Measurements from ENCODE around the gene QKI. TPM values are rescaled to one million over a fixed set of nuclear protein-coding genes. Genes with fewer than 3 reads are reported as not detected.
A peak's percentile ranks its signal among the peaks of the same experiment; 100 is the strongest.

Gene QKI
- total RNA-seq, 1 donor: 212 TPM

DNA sequence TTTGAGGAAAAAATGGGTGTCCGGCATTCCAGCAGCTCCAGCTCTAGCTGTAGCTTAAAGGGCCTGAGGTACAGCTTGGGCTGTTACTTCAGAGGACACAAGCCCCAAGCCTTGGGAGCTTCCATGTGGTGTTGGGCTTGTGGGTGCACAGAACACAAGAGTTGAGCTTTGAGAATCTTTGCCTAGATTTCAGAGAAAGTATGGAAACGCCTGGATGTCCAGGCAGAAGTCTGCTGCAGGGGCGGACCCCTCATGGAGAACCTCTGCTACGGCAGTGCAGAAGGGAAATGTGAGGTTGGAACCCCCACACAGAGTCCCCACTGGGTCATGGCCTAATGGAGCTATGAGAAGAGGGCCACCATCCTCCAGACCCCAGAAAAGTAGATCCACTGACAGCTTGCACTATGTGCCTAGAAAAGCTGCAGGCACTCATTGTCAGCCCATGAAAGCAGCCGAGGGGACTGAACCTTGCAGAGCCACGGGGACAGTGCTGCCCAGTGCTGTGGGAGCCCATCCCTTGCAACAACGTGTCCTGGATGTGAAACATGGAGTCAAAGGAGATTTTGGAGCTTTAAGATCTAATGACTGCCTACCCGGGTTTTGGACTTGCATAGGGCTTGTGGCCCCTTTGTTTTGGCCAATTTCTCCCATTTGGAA is 90.6 kb downstream of the QKI start:
- Histone ChIP-seq H3K9me3 (ENCODE audit: low read depth, low read length) (peaks cover 5% of the 10 kb centered on the region), H3K36me3 (ENCODE audit: insufficient read depth, low read length) (peaks cover 3% of the 10 kb centered on the region), H3K4me3 (ENCODE audit: insufficient read depth, low read length) (no peak overlapping the region), H3K27ac (ENCODE audit: low read depth, low read length) (no peak overlapping the region), H2AFZ (ENCODE audit: low read length) (no peak overlapping the region), H4K20me1 (ENCODE audit: insufficient read depth, low read length) (peaks cover 29% of the 10 kb centered on the region), H3K4me1 (ENCODE audit: insufficient read depth, low read length) (no peaks in the 10 kb centered on the region), H3K27me3 (ENCODE audit: insufficient read depth, low read length) (no peaks in the 10 kb centered on the region), H3K4me2 (ENCODE audit: insufficient read depth, low read length) (no peak overlapping the region), H3K79me2 (ENCODE audit: insufficient read depth, low read length) (peaks cover 90% of the 10 kb centered on the region)
- TF ChIP-seq, protein P1, sequence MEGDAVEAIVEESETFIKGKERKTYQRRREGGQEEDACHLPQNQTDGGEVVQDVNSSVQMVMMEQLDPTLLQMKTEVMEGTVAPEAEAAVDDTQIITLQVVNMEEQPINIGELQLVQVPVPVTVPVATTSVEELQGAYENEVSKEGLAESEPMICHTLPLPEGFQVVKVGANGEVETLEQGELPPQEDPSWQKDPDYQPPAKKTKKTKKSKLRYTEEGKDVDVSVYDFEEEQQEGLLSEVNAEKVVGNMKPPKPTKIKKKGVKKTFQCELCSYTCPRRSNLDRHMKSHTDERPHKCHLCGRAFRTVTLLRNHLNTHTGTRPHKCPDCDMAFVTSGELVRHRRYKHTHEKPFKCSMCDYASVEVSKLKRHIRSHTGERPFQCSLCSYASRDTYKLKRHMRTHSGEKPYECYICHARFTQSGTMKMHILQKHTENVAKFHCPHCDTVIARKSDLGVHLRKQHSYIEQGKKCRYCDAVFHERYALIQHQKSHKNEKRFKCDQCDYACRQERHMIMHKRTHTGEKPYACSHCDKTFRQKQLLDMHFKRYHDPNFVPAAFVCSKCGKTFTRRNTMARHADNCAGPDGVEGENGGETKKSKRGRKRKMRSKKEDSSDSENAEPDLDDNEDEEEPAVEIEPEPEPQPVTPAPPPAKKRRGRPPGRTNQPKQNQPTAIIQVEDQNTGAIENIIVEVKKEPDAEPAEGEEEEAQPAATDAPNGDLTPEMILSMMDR (IDR thresholded peaks at IDR 0.05; ENCODE audit: extremely low read depth, low read depth, low read length): no peak
- DNase-seq (ENCODE audit: insufficient read length, low spot score, missing footprints): no peak

DNA sequence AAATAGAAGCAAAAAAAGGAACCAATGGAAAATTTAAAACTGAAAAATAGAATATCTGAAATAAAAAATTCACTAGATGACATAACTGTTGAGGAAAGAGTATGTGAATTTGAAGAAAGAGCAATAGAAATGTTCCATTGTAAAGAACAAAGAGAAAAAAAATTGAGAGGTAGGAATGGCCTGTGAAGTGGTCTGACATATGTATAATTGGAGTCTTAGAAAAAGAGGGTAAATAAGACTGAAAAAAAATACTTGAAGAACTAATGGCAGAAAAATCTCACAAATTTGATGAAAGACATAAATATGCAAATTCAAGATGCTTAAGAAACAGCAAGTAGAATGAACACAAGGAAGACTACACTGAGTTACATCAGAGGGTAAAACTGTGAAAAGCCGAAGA is 93.4 kb downstream of the QKI start:
- Histone ChIP-seq H3K9me3 (ENCODE audit: low read depth, low read length) (peaks cover 5% of the 10 kb centered on the region), H2AFZ (ENCODE audit: low read length) (no peak overlapping the region), H3K79me2 (ENCODE audit: insufficient read depth, low read length) (peaks cover 83% of the 10 kb centered on the region), H3K4me3 (ENCODE audit: insufficient read depth, low read length) (no peak overlapping the region), H3K27ac (ENCODE audit: low read depth, low read length) (no peak overlapping the region), H3K36me3 (ENCODE audit: insufficient read depth, low read length) (peaks cover 3% of the 10 kb centered on the region), H4K20me1 (ENCODE audit: insufficient read depth, low read length) (peaks cover 24% of the 10 kb centered on the region), H3K4me2 (ENCODE audit: insufficient read depth, low read length) (no peak overlapping the region), H3K27me3 (ENCODE audit: insufficient read depth, low read length) (no peaks in the 10 kb centered on the region), H3K4me1 (ENCODE audit: insufficient read depth, low read length) (no peaks in the 10 kb centered on the region)
- DNase-seq (ENCODE audit: insufficient read length, low spot score, missing footprints): peak; percentile 3
- TF ChIP-seq, protein P1 (IDR thresholded peaks at IDR 0.05; ENCODE audit: extremely low read depth, low read depth, low read length): no peak

DNA sequence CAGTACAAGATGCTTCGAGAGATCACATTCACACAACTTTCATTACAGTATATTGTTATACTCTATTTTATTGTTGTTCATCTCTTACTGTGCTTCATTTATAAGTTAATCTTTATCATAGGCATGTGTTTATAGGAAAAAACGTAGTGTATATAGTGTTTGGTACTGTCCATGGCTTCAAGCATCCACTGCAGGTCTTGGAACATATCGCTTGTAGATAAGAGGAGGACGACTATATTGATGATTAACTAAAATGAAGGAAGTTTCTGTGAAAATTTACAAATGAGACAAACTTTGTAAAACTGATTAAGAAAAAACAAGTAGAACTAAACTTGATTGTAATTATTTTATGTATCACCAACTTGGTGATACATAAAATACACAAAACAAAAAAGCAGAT is 98.5 kb downstream of the QKI start:
- Histone ChIP-seq H4K20me1 (ENCODE audit: insufficient read depth, low read length) (peaks cover 7% of the 10 kb centered on the region), H3K36me3 (ENCODE audit: insufficient read depth, low read length) (no peaks in the 10 kb centered on the region), H3K79me2 (ENCODE audit: insufficient read depth, low read length) (peaks cover 78% of the 10 kb centered on the region), H3K4me3 (ENCODE audit: insufficient read depth, low read length) (no peak overlapping the region), H3K27me3 (ENCODE audit: insufficient read depth, low read length) (no peaks in the 10 kb centered on the region), H3K27ac (ENCODE audit: low read depth, low read length) (no peak overlapping the region), H2AFZ (ENCODE audit: low read length) (no peak overlapping the region), H3K4me2 (ENCODE audit: insufficient read depth, low read length) (no peak overlapping the region), H3K4me1 (ENCODE audit: insufficient read depth, low read length) (no peaks in the 10 kb centered on the region), H3K9me3 (ENCODE audit: low read depth, low read length) (no peaks in the 10 kb centered on the region)
- no peak for DNase-seq (ENCODE audit: insufficient read length, low spot score, missing footprints)
- TF ChIP-seq, protein P1 (IDR thresholded peaks at IDR 0.05; ENCODE audit: extremely low read depth, low read depth, low read length): no peak

DNA sequence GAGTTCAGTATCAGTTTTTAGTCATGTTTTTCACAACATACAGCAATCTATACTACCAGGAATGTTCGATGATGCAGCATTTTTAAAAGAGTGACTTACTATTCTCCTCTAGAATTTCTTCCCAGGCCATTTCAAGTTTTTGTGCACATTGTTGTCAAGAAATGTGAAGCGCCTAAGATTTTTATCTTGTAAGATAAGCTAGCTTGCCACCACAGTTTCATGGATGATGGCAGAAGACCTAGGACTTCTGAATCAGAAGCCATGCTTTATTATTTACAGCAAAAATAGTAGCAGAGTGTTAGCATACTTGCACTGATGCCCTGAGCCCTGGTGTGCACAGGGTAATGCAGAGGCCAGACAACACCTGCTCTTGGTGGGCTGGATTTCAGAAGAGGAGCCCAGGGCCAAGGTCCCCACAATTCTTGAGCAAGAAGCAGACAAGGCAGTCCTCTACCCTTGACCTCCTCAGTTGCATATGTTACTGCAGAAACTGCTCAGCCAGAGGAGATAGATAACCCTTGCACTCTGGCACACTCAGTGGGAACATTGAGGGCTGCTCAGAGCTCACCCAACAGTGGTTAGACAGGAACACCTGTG is 99.2 kb downstream of the QKI start:
- no peaks in the 10 kb centered on the region for H3K4me1 ChIP-seq (ENCODE audit: insufficient read depth, low read length)

More for the DNA sequence above, 99.2 kb downstream of the QKI start:
- H2AFZ ChIP-seq (ENCODE audit: low read length): no peak overlapping the region
- H3K27me3 ChIP-seq (ENCODE audit: insufficient read depth, low read length): no peaks in the 10 kb centered on the region
- no peak overlapping the region for H3K4me2 ChIP-seq (ENCODE audit: insufficient read depth, low read length)
- peaks cover 82% of the 10 kb centered on the region for H3K79me2 ChIP-seq (ENCODE audit: insufficient read depth, low read length)
- H3K4me3 ChIP-seq (ENCODE audit: insufficient read depth, low read length): no peak overlapping the region
- peaks cover 7% of the 10 kb centered on the region for H4K20me1 ChIP-seq (ENCODE audit: insufficient read depth, low read length)
- H3K9me3 ChIP-seq (ENCODE audit: low read depth, low read length): no peaks in the 10 kb centered on the region
- H3K36me3 ChIP-seq (ENCODE audit: insufficient read depth, low read length): no peaks in the 10 kb centered on the region
- TF ChIP-seq, protein P1 (IDR thresholded peaks at IDR 0.05; ENCODE audit: extremely low read depth, low read depth, low read length): no peak
- no peak for DNase-seq (ENCODE audit: insufficient read length, low spot score, missing footprints)
- no peak overlapping the region for H3K27ac ChIP-seq (ENCODE audit: low read depth, low read length)
